Activated CD4-positive, alpha-beta T cell treated with anti-CD3 and anti-CD28 coated beads for 1 hour (primary cell): ENCODE data around the gene KPNA2.
"Not testable (repeated sequence)": the region's sequence is repeated elsewhere in the genome, so short reads cannot be mapped to it uniquely, and the experiment has no call there.

Experiments used
- DNase-seq: peaks from one replicate; pipeline ENCODE4 v3.0.0-alpha.2; 2020

KPNA2 gene

DNA sequence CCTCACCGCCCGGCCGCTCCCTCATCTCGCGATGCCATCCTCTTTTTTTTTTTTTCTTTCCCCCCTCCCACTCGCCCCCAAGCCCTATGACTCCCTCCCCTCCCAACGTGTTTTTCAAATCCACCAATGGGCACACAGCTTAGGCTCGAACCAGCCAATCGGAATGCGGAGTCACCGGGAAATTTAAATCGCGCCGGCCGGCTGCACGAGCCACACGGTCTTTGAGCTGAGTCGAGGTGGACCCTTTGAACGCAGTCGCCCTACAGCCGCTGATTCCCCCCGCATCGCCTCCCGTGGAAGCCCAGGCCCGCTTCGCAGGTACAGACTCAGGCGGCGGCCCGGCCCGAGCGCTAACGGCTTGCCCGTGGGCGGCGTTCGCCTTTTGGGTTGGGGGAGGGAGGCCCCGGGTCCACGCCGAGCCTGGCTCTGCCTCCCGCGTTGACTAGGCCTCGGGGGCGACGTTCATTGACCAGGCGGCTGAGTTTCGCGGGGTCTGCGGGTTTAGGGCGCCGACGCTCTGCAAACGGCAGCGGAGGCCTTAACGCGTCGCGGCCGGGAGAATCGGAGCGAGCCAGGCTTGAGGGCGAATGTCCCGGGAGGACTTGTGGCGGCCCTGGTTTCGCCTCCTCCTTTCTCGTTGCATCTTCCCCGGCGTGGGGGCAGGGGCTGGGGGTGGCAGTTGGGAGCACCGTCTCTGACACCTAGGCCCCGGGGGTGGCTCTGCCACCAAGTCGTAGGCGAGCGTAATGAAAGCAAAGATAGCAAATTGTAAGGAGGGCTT is at the start of gene KPNA2:
KPNA2 (plus strand) TSS at position 213 of the 781 bp plus-strand sequence. CDS start 1,398 bp downstream, outside the sequence.
- DNase-seq = peak; percentile 84

- no peak for DNase-seq
These were observed 44.6 kb upstream of the KPNA2 start for GRCh38 chr17:67990909-67991308.

DNA sequence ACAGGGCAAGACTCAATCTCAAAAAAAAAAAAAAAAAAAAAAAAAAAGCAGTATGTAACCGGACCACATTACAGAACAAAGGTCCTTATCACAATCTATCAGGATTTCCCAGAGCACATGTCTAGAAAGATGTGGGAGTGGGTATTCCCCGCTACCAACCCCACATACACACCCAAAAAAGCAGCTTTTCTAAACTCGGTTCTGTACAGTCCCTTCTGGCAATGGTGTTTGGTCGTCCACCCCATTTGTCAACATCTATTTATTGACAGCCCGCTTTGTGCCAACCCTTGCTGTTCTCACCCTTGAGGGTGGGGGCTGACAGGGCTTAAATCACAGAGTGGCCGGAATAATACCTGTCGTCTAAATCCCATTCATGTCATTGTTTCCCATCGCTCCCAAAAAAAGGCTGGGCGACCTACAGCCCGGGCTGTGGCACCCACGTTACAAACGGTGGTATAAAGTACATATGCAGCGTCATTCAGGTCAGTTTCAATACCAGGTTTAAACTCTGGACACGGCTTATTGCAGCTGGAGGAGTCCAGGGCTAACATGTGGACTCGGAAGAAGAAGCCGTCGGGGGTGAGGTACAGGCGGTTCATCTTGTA is 42.9 kb upstream of the KPNA2 start:
- DNase-seq = no peak

DNA sequence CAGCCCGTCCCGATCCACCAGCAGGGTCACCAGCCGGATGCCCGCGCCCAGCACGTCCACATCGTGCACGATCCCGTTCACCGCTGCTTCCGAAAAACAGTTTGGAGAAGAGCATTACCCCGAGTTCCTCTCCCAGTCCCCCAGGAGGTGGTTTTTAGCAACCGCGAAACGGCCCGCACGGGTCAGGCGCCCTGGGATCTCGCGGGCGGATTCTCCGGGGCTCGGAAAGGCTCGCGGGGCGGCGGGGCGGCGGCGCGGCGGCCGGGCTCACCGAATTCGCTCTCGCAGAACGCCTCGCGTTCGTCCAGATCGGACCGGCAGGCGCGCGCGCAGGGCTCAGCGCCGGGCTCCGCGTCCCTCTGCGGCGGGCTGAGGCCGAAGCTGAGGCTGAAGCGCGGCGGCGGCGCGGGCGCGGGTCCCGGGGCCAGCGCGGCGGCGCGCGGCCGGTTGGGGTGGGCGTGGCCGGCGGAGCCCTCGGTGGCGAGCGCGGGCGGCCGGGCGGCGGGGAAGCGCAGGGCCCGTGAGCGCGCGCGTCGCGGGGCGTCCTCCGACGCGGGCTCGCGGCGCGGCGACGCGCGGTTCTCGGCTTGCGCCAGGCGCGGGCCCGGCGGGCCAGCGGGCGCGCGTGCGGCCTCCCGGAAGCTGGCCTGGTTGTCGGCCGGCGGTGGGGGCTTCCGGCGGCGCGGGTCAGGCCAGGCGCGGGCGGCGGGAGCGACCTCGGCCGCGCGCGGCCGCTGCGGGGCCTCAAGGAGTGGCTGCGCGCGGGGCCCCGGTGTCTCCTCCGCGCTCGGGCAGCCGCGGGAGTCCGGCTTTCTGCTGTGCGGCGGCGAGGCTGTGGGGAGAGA is 42.2 kb upstream of the KPNA2 start:
- peak; percentile 46 for DNase-seq

GRCh38 chr17:67993998-67994361 is 41.6 kb upstream of the KPNA2 start:
- no peak for DNase-seq

- DNase-seq = no peak
These were observed 40.5 kb upstream of the KPNA2 start for GRCh38 chr17:67994817-67995569.

DNA sequence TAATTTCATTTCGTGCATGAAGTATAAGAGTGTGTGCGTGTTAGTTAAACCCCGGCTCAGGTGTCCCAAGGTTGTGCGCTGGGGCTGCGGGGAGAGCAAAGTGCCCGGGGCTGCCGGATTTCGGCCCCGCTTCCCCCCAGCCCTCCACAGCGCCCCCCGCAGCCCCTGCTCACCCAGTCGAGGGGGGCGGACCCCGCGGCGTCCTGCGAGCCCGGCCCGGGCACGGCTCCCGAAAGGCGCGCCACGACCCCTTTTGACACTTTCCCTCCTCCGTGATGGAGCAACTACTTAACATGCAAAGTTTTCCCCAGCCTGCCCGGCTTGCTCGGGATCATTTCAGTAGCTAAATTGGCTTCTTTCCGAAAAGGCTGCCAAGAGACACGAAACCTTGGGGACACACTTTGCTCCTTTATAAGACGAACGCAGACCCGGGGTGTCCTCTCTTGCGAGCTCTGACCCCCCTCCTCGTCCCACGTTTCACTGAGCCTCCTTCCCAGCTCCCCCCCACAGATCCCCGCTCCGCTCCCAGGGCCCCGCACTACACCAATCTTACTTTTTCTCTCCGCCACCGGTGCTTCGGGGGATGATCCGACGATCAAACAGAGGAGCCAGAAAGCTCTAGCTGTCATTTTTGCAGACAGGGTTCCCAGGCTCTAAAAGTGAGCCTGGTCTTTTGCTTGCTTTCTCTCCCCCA is 39.8 kb upstream of the KPNA2 start:
- no peak for DNase-seq

DNA sequence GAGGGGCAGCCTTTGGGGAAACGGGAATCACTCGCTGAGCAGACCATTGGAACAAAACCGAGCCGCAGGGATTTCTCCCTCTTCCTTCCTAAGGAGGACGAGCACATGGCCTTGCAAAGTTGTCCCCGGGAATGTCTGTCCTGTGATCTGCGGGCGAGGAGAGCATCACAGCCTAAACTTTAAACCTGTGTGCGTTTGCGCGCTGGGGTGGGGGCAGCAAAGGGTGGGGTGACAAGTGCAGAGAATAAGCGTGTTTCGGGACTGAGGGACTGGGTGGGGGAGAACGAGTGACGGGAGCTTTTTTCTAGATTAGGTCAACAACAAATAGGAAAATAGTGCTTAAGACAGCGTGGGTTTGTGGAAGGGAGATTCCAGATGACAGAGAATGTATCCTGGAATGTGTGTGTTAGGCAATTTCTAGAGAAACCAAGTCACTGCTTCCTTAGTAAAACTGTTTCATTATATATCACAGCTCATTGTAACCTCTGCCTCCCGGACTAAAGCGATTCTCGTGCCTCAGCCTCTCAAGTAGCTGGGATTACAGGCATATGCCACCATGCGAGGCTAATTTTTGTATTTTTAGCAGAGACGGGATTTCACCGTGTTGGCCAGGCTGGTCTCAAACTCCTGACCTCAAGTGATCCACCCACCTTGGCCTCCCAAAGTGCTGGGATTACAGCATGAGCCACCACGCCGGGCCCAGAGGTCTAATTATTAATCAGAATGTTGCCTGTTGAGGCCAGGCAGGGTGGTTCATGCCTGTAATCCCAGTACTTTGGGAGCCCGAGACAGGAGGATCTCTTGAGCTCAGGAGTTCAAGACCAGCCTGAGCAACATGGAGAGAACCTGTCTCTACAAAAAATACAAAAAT is 39.0 kb upstream of the KPNA2 start, which contains the start of gene C17orf58:
C17orf58 (minus strand) TSS at position 169 of the 871 bp plus-strand sequence. CDS start 271 bp downstream, outside the sequence.
- not testable (repeated sequence) for DNase-seq

GRCh38 chr17:67998466-67998865 is 37.1 kb upstream of the KPNA2 start:
- DNase-seq = no peak

- DNase-seq = no peak
These were observed 36.1 kb upstream of the KPNA2 start for GRCh38 chr17:67999291-67999911.

DNA sequence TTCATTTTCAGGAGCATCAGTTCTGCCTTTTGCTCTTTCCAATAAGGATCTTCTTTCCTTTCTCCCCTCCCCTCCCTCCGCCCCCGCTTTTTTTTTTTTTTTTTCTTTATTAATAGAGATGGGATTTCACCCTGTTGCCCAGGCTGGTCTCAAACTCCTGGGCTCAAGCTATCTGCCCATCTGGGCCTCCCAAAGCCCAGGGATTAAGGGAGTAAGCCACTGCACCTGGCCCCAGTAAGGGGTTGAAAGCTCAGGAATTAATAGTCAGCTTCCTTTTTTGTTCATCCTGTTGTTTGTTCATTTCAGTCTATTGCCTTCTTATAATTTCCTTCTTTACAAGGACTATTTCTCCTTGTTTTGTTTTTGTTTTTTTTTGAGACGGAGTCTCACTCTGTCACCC is 31.3 kb upstream of the KPNA2 start:
- DNase-seq = no peak

DNA sequence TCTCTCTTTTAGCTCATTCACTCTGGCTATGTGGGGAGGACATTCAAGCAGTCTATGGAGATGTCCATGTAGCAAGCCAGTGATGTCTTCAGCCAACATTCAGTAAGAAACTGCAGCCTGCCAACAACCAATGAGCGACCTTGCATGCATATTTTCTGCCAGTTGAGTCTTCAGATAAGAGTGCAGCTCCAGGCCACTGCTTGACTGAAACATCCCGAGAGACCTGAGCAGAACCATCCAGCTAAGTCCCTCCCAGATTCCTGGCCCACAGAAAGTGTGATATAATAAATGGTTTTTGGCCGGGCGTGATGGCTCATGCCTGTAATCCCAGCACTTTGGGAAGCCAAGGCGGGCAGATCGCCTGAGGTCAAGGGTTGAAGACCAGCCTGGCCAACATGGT is 28.7 kb upstream of the KPNA2 start:
- no peak for DNase-seq

DNA sequence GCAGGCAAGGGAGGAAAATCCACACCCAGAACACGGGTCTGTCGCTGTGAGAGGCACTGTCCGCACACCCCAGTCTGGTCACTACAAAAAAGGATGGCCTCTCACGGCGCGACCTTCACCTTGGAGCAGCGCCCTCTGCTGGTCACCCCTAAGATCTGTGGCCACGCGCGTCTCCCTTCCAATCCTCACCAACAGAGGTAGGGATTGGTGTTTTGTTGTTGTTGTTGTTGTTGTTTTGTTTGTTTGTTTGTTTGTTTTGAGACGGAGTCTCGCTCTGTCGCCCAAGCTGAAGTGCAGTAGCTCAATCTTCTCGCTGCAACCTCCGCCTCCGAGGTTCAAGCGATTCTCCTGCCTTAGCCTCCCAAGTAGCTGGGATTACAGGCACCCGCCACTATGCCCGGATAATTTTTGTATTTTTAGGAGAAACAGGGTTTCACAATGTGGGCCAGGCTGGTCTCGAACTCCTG is 24.3 kb upstream of the KPNA2 start:
- DNase-seq = peak; percentile 27

DNA sequence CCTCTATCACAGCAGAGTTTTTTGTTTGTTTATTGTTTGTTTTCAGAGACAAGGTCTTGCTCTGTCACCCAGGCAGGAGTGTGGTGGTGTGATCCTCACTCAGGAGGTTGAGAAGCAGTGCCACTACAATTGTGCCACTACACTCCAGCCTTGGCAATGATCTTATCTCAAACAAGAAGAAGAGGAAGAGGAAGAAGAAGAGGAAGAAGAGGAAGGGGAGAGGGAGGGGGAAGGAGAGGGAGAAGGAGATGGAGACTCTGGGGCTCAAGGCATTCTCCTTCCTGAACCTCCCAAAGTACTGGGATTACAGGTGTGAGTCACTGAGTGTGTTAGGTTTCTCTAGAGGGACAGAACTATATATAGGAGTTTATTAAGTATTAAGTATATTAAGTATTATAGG is 22.1 kb upstream of the KPNA2 start:
- no peak for DNase-seq

- DNase-seq = no peak
These were observed 20.3 kb upstream of the KPNA2 start for GRCh38 chr17:68015081-68015723.

DNA sequence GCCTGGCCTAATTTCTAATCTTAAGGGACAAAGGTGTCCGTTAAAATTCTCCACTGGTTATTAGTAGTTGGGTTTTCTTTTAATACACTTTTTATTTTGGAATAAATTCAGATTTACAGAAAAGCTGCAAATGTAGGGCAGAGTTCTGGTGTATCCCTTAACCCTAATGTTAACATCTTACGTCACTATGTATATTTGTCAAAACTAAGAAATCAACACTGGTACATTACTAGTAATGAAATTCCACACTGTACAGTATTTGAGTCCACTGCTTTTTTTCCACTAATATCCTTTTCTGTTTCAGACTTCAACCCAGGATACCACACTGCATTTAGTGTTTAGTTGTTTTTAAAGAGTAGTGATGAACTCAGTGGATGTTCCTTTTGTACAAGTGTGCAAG is 18.7 kb upstream of the KPNA2 start:
- no peak for DNase-seq

DNA sequence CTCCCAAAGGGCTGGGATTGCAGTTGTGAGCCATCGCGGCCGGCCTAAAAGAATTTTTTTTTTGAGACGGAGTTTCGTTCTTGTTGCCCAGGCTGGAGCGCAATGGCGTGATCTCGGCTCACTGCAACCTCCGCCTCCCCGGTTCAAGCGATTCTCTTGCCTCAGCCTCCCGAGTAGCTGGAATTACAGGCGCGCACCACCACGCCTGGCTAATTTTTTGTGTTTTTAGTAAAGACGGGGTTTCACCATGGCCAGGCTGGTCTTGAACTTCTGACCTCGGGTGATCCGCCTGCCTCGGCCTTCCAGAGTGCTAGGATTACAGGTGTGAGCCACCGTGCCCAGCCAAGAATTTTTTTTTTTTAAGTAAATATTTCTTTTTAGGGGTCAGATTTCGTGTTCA is 17.0 kb upstream of the KPNA2 start:
- not testable (repeated sequence) for DNase-seq

DNA sequence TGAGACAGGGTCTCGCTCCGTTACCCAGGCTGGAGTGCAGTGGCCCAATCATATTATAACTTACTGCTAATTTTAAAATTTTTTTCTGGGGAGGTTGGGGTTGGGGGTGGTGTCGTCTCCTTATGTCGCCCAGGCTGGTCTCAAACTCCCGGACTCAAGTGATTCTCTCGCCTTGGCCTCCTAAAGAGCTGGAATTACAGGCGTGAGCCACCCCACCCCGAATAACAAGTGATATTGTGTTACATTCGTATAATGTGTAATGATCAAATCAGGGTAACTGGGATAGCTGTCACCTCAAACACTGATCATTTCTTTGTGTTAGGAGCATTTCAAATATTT is 16.2 kb upstream of the KPNA2 start:
- no peak for DNase-seq

GRCh38 chr17:68019675-68020408 is 15.7 kb upstream of the KPNA2 start:
- peak; percentile 96 for DNase-seq

DNA sequence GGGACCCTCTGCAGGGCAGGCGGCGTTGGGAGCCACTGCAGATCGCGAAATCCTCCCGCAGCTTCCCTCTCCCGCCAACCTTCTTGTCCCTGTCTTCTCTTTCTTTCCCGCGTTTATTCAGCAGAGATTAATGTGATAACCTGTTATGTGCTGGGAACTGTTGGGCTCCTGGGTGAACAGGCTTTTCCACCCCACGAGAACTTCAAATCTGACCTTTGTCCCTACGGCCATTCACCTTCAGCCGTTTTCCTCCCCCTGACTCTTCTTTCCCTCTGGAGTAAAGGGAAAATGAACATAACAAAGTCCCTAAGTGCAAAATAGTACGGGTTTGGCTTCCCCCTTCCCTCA is 15.2 kb upstream of the KPNA2 start:
- no peak for DNase-seq
